NCI-H69 (cell line): ENCODE data around the gene IGSF8.

Source experiments
- DNase-seq: peaks from one replicate; lab custom pipeline; 2025; lab: John Stamatoyannopoulos, UW

Gene IGSF8

DNA sequence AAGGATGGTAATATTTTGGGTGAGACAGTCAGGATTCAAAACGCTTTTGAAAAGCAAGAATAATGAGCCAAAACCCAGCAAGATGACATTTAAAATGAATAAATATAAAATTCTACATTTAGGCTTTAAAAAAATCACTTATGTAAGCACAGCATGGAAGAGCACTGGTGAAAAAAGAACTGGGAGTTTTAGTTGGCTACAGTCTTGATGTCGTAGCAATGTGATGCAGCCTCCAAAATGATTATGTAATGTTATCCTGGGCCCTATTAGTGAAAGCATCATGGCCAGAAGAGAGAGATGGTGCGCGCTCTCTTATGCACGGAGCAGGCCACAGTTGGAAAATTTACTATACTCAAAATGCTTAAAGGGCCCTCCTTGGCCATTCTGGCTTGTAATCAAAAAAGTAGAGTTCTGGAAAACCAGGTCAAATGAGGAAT is 11.9 kb downstream of the IGSF8 start:
- no peak for DNase-seq

DNA sequence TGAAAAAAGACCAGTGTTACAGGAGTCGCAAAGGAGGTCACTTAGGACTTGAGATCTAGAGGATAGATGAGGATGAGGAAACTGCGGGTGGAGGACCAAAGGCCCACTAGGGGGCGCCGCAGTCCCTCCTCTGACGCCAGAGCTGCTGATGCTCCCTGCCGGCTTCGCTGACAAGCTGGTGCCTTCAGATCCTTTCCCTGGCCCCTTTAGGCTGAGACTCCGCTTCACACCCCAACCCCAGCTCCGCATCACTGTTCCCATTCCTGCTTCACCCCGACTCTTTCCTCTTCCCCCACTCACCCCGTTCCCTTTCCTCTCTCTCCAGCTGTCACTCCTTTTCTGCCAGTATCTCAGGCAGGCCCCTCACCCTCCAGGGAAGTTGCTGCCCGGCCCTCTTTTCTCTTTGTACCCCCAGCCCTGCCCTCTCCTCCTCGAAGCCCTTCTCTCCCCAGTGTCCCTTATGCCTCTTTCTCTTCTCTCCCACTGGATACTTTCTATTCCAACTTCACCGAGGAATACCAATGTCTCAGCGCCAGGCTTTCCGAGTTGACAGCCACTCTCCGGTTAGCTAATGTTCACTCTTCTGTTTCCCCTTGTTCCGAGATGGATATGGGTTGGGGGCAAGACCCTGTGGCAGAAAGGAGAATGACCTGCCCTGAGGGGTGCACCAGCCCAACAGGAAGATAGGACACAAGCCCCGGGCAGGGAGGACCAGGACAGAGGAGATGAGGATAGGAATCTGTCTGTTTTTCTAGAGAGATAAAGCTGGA is 12.5 kb downstream of the IGSF8 start:
- peak; percentile 87 for DNase-seq

DNA sequence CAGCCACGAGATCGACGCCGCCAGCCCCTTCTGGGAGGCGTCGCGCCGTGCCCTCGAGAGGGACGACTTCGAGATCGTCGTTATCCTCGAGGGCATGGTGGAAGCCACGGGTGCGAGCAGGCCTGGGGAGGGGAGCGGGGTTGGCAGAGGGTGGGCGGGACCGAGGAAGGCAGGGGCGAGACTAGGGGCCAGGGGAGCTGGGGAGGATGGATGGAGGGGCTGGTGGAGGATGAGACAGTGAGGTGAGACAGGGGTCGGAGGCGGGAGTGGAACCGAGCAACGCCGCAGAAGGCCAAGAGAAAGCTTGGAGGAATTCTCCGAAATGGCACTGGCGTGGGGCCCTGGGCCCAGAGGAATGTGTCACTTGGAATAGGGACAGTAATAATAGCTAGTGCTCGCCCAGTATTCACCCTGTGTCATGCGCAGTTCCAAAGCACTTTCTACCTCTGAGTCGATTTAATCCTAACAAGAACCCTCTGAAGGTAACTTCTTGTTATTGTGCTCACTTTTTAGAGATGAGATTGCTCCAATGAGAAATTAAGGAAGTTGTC is 13.6 kb downstream of the IGSF8 start:
- no peak for DNase-seq

DNA sequence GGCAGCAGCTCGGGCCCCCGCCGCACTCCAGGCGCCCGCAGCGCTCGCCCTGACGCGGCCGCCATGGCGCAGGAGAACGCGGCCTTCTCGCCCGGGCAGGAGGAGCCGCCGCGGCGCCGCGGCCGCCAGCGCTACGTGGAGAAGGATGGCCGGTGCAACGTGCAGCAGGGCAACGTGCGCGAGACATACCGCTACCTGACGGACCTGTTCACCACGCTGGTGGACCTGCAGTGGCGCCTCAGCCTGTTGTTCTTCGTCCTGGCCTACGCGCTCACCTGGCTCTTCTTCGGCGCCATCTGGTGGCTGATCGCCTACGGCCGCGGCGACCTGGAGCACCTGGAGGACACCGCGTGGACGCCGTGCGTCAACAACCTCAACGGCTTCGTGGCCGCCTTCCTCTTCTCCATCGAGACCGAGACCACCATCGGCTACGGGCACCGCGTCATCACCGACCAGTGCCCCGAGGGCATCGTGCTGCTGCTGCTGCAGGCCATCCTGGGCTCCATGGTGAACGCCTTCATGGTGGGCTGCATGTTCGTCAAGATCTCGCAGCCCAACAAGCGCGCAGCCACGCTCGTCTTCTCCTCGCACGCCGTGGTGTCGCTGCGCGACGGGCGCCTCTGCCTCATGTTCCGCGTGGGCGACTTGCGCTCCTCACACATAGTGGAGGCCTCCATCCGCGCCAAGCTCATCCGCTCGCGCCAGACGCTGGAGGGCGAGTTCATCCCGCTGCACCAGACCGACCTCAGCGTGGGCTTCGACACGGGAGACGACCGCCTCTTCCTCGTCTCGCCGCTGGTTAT is 14.2 kb downstream of the IGSF8 start:
- DNase-seq = peak; percentile 94

DNA sequence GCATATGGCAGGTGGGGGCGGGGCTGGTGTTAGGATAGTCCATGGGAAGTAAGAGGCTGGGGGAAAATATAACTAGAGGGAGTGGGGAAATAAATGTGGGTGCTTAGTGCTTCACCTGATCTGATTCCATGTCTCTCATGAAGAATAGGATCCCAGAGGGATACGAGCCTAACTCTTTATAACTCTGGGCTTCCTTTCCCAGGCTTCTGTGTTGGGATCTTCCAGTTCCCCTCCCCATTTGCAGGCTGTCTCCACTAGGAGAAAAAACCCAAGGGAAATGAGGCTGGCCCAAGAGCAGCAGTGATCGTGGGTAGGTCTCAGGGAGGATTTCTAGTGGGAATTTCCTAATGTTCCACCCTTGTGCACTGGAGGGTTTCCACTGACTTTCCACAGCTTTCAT is 15.5 kb downstream of the IGSF8 start:
- no peak for DNase-seq

DNA sequence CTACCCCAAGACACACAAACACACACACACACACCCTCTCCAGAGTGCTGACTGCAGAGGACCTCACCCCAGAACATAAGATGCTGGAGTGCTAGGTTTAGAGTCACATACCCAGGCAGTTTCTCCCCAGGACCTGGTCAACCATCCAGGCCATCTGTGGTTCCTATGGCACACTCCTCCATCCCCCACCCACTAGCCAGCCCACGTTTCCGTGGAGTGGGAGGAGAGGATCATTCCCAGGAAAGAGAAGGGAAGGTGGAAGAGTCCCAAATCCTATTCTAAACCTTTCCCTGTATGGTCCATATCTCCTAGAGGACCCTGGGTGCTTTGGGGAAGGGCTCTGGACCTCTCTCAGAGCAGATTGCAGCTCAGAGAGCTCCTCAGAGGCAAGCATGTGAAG is 15.9 kb downstream of the IGSF8 start:
- no peak for DNase-seq

DNA sequence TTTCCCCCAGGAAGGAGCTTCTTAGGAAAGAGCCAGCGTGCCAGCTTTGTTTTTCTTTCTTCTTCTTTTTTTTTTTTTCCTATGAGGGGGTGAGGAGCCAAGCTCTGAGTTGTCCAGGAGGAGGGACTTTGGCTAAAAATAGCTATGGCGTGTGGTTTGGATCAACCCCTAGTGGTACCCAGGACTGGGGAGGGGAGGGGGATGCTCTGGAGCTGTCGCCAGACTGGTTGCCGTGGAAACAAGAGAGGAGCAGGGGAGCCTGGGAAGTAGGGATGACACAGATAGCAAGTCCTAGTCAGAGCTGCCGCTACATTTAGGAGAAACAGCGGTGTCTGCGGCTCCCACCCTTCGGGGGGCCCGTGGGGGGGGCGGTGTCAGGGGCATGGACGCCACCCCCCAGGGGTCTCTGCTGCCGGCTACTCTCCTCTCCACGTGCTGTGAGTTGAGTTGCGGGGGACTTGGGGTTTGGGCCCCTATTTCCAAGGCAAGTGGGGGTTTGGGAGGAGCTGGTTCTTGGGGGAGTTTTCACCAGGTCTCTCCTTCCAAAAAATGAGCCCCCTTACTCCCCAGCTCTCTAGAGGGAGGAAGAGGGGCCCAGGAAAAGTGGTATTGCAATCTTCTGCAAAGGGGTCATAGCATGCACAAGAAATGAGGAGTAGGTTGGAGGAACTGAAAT is 17.0 kb downstream of the IGSF8 start, which contains the start of gene KCNJ9:
Gene KCNJ9, plus strand, starts transcription at position 278 of the 676 bp plus-strand sequence. CDS start 2,493 bp downstream, outside the sequence.
- DNase-seq = peak; percentile 64

DNA sequence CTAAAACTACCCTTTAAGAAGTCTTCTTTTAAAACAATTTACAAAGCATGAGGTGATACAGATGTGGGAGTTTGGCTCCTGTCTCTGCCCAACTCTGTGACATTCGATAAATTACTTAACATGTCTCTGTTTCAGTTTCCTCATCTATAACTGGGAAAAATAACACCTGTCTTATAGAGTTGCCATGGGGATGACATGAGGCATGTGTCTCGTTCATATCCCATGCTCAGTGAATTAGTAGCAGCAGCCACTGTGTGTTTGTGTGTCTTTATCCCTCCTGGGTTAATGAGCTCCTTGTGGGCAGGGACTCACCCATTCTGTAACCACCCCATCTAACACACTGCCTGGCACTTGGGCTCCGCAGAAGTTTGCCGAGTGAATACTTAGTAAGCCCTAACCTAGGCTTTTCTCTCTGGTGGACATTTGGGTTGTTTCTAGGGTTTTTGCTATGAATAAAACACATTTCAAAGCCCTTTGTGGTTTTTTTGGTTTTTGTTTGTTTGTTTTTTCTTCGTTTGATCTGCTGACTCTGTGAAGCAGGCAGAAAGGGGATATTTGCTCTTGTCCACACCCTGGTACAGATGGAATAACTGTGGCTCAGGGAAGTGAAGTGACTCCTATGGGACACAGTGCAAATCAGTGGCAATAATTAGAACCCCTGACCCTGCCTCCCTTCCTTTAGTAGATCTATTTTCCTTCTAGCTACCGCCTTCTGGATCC is 17.9 kb downstream of the IGSF8 start:
- DNase-seq = peak; percentile 67

DNA sequence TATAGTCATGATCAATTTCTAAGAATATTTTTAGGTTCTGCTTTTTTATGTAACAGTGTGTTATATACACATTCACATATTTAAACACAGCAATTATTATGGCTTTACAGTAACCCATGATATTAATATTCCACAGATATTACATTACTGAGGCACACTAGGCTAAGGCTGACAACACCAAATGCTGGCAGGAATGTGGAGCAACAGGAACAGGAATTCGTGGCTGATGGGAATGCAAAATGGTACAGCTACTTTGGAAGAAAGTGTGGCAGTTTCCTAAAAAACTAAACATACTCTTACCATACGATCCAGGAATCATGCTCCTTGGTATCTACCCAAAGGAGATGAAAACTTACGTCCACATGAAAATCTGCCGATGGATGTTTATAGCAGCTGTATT is 19.0 kb downstream of the IGSF8 start:
- no peak for DNase-seq

DNA sequence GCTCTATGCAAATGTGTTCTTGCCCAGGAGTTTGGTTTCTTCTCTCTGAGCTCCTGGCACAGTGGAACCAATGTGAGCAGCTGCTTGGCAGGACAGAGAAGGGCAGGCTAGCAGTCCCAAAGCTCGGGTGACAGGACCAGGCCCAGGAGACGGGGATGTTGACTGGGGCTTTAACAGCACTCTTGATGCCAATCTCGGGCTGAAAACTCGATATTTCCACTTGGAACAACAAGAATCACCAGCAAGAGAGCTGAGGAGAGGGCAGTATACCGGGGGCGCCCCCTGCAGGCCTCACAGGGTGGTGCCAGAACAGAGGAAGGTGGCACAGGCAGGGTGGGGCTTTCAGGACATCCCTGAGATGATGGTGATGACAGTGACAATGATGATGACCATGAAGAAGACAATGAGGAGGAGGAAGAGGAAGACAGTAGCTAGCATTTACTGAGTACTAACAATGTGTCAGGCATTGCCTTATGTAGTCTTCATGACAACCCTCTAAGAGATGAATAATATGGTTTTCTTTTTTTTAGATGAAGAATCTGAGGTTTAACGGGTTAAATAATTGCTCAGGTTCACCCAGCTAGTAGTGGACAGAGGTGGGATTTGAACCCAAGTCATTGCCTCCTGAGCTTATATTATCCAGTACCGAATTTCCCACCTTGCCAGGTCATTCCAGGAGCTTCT is 19.8 kb downstream of the IGSF8 start:
- peak; percentile 66 for DNase-seq

DNA sequence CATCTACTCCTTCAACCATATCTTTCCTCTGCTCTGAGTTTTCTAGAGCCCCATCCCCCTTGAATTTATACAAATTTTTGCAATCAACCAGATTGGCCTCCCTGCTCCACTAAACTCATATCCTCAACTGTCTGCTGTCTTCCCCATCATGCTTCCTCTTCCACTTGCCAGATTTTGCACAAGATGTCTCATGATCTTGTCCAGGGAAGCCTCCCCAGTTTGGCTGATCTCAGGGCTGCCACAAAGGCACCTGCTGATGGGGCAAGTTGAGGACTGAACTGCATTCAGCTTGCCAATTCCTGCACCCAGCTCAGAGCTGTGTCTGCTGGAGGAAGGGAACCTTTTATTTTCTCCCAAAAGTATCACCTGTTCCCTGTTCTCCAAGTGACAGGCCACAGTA is 20.9 kb downstream of the IGSF8 start:
- DNase-seq = peak; percentile 9

DNA sequence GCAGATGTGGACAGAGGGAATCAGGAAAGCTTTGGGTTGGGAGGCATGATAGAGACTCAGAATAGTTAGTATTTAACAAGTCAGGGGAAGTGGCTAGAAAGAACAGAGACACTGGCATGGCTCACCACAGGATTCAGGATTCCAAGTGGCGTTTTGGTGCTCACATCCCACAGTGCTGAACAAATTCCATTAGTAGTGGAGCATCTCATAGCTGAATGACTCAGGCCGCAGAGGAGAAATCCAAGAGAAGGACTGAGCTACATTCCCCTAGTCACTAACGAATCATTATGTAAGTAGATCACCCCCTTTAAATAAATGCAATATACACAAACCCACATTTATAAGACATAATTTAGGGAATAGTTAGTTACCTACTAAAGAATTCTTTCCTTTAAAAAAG is 22.1 kb downstream of the IGSF8 start:
- DNase-seq = no peak

DNA sequence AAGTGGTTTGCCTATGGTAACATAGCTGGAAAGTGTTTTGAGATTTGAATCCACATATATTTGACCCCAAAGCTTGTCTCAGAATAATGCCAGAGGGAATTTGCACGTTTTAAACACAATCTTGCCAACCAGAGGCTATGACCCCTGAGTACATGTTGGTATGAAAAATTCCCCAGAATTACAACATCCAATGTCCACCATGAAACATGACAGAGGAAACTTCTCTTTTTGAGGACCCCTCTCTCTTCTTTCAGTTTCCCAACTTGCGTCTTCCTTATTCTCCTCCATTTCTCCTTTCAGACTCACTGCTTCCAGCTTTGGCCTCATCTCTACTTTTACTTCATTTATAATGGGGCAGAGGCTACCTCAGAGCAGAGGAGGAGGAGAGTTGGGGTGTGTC is 22.6 kb downstream of the IGSF8 start:
- no peak for DNase-seq

DNA sequence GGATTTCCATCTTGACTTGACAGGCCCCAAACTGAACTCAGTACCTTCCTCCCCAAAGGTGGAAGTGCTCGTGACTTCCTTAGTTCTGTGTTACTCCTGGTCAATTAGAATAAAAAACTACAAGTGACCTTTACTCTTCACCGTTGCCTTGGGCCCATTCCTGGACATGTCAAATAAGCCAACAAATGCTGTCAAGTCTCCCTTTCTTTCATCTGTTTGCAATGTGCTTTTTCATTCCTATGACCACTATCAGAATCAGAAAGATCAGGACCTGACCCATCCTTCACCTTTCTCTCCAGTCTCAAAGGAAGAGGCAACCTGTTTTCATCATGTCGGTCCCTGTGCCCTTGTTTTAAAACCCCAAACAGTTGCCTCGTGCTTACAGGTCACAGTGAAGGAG is 23.6 kb downstream of the IGSF8 start:
- DNase-seq = no peak

DNA sequence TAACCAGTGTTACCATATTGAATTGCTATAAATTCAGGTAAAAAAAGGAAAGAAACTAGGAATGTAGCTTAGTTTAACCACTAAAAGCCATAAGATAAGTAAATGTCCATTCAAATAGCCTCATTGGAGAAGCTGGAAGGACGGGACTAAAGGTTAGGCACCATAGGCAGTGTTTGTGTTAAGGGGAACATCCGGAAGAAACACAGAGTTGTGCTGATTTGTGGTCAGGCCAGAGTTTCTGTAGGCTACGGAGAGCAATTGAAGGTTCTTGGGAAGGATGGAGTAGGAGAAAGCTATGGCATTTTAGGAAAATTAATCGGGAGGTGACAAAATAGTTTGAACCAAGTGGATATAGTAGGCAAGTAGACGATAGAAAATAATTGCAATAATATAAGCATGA is 27.1 kb downstream of the IGSF8 start:
- DNase-seq = no peak

DNA sequence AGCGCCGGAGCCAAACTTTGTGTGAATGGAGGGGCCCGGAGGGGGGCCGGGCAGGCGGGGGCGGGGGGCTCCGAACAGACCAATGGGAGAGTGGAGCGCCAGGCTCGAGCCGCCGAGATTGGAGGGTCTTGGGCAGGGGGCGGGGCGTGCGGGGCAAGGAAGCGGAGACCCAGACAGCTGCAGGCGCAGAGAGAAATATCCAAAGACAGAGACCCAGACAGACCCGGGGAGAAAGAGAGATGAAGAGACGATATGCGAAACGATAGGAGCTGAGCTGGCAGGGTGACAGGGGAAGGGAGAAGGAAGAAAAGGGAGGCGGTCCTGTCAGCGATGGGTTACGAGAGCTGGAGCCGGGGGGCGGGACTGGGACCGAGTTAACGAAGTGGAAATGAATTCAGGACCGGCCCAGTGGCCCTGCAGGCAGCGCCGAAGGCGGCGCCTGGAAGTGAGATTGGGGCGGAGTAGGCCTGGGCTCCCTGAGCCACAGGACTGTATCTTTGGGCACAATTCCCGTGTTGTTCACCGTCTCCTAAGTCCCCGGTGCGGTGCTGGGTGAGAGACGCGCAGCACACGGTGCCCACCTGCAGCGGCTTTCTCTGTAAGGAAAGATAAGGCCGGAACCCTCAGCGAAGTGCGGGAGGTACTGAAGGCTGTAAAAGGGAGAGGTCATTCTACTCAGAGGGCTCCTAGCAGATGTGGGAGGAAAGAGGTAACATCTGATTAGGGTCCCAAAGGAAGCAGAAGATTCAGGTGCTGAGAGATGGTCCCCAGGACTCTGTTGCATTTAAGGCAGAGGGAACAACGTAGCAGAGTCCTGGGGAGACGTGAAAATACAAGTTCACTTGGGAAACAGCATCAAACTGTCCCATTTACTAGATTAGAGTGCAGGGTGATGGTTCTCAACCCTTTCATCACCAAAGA is 27.9 kb downstream of the IGSF8 start:
- peak; percentile 89 for DNase-seq

DNA sequence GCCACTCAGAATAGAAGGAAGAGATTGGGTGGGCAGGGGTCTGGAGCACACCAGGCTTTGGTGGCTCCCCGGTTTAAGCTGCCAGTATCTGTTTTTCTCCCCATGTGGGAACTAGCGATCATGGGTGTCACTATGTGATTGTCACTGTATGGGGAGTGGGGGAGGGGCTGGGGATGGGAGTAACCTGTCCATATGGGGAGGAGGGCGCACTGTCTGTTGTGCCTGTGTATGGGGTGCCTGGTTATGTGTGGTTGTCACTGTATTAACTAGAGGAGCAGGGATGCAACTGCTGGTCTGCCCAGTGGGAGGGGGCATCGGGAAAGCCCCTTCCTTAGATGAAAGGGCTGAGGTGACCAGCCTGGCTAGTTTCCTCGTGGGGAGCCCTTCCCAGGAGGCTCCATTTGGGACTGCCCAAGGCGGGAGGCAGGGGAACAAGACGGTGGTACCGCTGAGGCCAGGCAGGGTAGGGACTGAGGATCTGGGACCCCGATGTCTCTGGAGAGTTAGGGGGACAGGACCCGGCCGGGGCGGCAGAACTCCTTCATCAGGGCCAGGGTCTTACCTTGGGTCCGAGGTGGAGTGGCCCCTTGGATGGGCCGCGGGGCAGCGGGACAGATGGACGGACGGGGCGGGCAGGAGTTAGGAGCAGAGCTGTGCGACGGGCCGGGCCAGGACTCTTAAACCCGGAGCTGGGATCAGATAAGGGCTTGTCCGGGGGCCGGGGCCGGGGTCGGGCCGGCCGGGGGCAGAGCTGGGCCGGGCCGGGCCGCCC is 28.8 kb downstream of the IGSF8 start, which contains the start of gene KCNJ10:
Gene KCNJ10, minus strand, starts transcription at position 701 of the 772 bp plus-strand sequence. CDS start 27,628 bp downstream, outside the sequence.
- peak; percentile 18 for DNase-seq

DNA sequence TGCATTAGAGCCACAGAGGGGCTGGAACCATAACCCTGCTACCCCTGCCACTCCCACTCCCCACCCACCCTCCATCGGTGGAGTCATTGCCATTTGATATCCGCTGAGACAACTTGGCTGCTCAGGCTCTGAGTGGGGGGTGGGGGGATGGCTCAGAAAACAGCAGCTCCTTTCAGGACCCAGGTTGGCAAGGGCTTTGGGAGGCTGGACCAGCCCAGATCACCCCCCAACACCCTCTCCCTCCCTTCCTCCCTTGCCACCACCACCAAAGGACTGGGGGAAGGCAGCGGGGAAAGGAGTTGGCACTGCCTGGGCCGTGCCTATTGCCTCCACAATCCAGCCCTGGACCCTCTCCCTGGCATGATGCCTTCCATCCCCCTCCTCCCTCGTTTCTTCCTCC is 30.2 kb downstream of the IGSF8 start:
- DNase-seq = no peak
